T-helper 1 cell treated with Interleukin-12 subunit alpha and Interleukin-12 subunit beta and Interleukin-4 antibody, amounts not matched to agents 30 μg/mL and 1 μg/mL, for 36 hours (primary cell): ENCODE results near the gene CCDC85A.

Experiments
- H3K27ac Mint-ChIP-seq: one replicate; pipeline ENCODE4 v1.8.0; 2021; ENCODE audit warnings: mild to moderate bottlenecking, mixed read lengths
- H3K27me3 Mint-ChIP-seq: one replicate; pipeline ENCODE4 v1.8.0; 2021; ENCODE audit warnings: low read depth, mixed read lengths
- H3K36me3 Mint-ChIP-seq: one replicate; pipeline ENCODE4 v1.8.0; 2021; ENCODE audit warnings: low read depth, mixed read lengths
- H3K4me1 Mint-ChIP-seq: one replicate; pipeline ENCODE4 v1.8.0; 2021; ENCODE audit warnings: low read depth, mixed read lengths
- H3K4me3 Mint-ChIP-seq: one replicate; pipeline ENCODE4 v1.8.0; 2021; ENCODE audit warnings: mild to moderate bottlenecking, moderate library complexity, mixed read lengths
- H3K9me3 Mint-ChIP-seq: one replicate; pipeline ENCODE4 v1.8.0; 2021; ENCODE audit warnings: mixed read lengths

The CCDC85A gene

DNA sequence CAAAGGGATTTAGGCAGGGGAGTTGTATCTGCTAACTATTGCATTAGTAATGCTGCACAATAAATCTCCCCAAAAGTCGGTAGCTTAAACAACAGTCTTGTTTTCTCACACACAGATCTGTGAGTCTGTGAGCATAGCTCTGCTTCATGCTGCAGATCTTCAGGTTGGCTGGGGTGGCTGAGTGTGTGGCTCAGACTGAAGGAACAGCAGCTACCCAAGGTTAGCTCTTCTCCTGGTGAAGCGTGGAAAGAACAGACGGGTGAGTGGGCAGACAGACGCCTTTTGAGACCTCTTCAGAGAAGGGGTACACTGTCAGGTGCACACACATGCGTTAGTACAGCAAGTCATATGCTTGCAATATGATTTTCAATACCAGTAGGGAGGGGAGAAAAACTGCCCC lies 3.9 kb upstream of the CCDC85A start:
- peaks cover 5% of the 10 kb centered on the region for H3K4me1 Mint-ChIP-seq
- no peaks in the 10 kb centered on the region for H3K9me3 Mint-ChIP-seq
- H3K27me3 Mint-ChIP-seq: peaks cover 21% of the 10 kb centered on the region
- H3K4me3 Mint-ChIP-seq: no peak overlapping the region
- no peaks in the 10 kb centered on the region for H3K36me3 Mint-ChIP-seq
- H3K27ac Mint-ChIP-seq: no peak overlapping the region

DNA sequence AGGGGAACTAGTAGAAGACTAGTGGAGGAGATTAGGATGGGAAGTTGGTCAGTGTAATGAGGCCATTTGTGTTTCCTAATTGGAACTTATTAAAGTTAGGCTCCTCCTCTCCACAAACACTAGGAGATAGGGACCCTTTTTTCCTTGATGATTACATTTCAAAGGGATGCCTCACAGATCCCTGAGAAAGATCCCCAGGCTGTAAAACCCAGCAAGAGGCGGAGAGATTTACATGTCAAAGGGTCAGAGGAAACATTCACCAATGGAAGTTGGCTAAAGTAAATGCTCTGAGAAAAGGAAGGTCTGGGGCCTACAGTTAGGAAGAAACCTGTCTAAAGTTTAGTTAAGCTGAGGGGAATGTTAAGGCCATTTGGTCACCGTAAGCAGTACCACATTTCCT lies 1.4 kb upstream of the CCDC85A start:
- Mint-ChIP-seq H3K27ac (no peak overlapping the region), H3K4me3 (no peak overlapping the region), H3K36me3 (no peaks in the 10 kb centered on the region), H3K9me3 (no peaks in the 10 kb centered on the region), H3K4me1 (peaks cover 6% of the 10 kb centered on the region), H3K27me3 (peaks cover 46% of the 10 kb centered on the region)

DNA sequence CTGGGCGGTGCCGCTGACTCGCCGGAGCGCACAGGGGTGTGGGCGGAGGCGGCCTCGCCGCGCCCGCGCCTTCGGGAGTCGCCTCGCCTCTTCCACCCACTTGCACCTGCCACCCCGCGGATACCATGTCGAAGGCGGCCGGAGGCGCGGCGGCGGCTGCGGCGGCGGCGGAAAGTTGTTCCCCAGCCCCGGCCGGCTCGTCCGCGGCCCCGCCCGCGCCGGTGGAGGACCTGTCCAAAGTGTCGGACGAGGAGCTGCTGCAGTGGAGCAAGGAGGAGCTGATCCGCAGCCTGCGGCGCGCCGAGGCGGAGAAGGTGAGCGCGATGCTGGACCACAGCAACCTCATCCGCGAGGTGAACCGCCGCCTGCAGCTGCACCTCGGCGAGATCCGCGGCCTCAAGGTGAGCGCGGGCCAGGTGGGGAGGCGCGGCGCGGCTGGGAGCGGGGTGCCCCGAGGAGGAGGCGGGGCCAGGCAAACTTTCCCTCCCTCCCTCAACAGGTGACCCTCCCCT lies 766 bp downstream of the CCDC85A start:
- no peaks in the 10 kb centered on the region for H3K36me3 Mint-ChIP-seq
- no peak overlapping the region for H3K27ac Mint-ChIP-seq
- no peaks in the 10 kb centered on the region for H3K9me3 Mint-ChIP-seq
- H3K4me1 Mint-ChIP-seq: peaks cover 5% of the 10 kb centered on the region
- H3K4me3 Mint-ChIP-seq: no peak overlapping the region
- H3K27me3 Mint-ChIP-seq: peaks cover 58% of the 10 kb centered on the region

DNA sequence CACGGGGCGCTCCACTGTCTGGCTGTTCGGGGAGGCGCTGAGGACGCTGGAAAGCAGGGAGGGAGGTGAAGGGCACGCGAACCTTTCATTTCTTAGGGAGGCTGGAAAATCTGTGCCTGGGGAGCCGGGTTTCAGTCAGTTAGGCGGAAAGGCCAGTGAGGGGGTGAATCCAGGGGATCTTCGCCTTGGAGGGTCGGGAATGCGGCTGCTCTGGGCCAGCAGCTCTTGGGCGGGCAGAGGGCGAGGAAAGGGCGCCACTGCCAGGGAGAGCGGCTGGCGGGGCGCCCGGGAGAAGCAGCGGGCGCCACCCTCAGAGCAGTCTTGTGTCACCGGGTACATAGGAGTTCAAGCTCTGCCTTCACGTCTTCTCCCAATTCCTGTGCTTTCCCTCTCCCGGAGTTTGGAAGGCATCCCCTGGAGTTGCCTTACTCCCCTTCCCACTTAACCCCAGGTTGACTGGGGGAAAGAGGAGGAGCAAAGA lies 1.4 kb downstream of the CCDC85A start:
- H3K36me3 Mint-ChIP-seq: no peaks in the 10 kb centered on the region
- H3K4me1 Mint-ChIP-seq: peaks cover 5% of the 10 kb centered on the region
- H3K4me3 Mint-ChIP-seq: peak overlapping the region; percentile 14
- H3K27ac Mint-ChIP-seq: no peak overlapping the region
- no peaks in the 10 kb centered on the region for H3K9me3 Mint-ChIP-seq
- peaks cover 58% of the 10 kb centered on the region for H3K27me3 Mint-ChIP-seq

DNA sequence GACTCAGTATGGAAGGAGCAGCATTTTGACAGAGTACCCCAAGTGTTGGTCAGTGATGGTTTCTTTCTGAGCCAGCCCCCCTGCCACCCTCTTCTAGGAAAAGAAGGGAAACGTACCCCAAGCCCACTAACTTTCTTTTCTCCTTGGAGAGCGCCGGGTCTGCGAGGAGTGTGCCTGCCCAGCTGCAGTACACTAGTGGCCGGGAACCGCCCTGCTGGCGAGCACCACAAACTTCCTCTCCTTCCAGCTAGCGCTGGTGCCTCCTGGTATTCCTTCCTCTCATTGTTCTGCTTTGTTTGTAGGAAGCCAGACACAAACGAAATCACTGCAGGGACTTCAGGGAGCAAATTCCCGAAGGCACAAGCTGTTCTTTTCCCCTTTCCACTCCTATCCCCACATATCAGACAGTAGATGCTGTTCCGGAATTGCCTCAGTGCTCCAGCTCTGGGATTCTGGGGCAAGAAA lies 1.8 kb downstream of the CCDC85A start:
- Mint-ChIP-seq H3K27ac (no peak overlapping the region), H3K4me1 (peaks cover 5% of the 10 kb centered on the region), H3K9me3 (no peaks in the 10 kb centered on the region), H3K36me3 (no peaks in the 10 kb centered on the region), H3K4me3 (no peak overlapping the region), H3K27me3 (peaks cover 58% of the 10 kb centered on the region)

DNA sequence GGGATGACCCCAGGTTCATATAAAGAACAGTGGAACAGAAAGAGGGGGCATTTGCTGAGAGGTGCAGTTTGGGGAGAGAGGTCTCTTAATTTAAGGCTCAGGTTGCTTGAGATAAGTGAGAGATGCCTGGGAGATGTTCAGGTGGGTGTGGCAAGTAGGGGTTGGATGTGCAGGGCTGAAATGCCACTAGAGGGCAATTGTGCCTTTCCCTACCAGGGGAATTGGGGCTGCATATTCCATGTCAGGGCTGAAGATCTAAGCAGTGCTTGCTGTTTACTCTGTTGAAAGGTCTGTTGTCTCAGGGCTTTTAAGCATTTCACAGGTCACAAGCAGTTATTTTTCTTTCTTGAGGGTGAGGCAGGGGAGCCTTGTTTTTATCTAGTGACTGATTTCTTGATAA lies 7.8 kb downstream of the CCDC85A start:
- Mint-ChIP-seq H3K4me1 (no peaks in the 10 kb centered on the region), H3K4me3 (no peak overlapping the region), H3K27me3 (peaks cover 27% of the 10 kb centered on the region), H3K36me3 (no peaks in the 10 kb centered on the region), H3K27ac (no peak overlapping the region), H3K9me3 (no peaks in the 10 kb centered on the region)

DNA sequence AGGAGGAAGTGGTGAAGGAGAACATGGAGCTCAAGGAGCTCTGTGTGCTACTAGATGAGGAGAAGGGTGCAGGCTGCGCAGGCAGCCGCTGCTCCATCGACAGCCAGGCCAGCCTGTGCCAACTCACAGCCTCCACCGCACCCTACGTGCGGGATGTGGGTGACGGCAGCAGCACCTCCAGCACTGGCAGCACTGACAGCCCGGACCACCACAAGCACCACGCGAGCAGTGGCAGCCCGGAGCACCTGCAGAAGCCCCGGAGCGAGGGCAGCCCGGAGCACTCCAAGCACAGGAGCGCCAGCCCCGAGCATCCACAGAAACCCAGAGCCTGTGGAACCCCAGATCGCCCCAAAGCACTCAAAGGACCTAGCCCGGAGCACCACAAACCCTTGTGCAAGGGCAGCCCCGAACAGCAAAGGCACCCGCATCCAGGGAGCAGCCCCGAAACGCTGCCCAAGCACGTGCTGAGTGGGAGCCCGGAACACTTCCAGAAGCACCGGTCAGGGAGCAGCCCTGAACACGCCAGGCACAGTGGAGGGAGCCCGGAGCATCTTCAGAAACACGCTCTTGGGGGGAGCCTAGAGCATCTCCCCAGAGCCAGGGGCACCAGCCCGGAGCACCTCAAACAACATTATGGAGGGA lies 9.0 kb downstream of the CCDC85A start:
- no peaks in the 10 kb centered on the region for H3K36me3 Mint-ChIP-seq
- H3K4me1 Mint-ChIP-seq: no peaks in the 10 kb centered on the region
- no peak overlapping the region for H3K4me3 Mint-ChIP-seq
- peaks cover 16% of the 10 kb centered on the region for H3K27me3 Mint-ChIP-seq
- no peaks in the 10 kb centered on the region for H3K9me3 Mint-ChIP-seq
- H3K27ac Mint-ChIP-seq: no peak overlapping the region

DNA sequence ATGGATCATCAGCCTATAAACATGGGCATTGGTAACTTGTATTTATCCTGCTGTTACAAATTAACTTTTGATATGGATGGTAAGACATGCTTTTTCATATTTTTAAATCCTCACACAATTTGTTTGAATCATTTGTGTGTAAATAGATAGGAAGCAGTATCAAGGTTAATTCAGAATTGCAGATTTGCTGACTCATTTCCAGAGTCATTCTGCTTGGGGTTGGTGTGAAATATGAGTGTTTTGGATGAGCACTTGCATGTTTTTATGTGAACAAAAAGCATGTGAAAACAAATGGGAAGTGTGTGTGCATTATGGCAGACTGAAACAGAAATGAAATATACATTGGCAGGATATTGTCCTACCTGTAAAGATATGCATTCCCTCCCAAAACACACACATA lies 11.8 kb downstream of the CCDC85A start:
- Mint-ChIP-seq H3K4me3 (no peak overlapping the region), H3K36me3 (no peaks in the 10 kb centered on the region), H3K27me3 (peaks cover 8% of the 10 kb centered on the region), H3K9me3 (no peaks in the 10 kb centered on the region), H3K27ac (no peak overlapping the region), H3K4me1 (no peaks in the 10 kb centered on the region)

DNA sequence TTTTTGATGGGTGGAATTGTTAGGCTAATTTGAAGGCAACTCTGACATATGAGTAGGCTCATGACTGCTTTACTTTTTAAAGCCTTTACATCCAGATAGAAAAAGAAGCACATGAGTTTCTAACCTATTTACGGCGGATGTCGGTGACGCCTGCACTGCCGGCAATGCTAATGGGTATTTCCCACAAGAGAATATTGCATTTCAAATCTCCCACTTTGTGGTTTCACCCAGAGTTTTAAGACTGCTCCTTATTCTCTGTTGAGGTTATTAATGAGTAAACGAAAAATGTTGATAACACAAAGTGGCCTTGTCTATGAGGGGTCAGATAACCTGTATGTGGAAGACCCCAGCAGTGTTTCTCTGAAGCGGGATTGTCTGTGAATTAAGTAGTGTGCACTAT lies 14.0 kb downstream of the CCDC85A start:
- no peaks in the 10 kb centered on the region for H3K36me3 Mint-ChIP-seq
- no peak overlapping the region for H3K27ac Mint-ChIP-seq
- H3K4me1 Mint-ChIP-seq: no peaks in the 10 kb centered on the region
- no peaks in the 10 kb centered on the region for H3K27me3 Mint-ChIP-seq
- no peaks in the 10 kb centered on the region for H3K9me3 Mint-ChIP-seq
- H3K4me3 Mint-ChIP-seq: no peak overlapping the region

DNA sequence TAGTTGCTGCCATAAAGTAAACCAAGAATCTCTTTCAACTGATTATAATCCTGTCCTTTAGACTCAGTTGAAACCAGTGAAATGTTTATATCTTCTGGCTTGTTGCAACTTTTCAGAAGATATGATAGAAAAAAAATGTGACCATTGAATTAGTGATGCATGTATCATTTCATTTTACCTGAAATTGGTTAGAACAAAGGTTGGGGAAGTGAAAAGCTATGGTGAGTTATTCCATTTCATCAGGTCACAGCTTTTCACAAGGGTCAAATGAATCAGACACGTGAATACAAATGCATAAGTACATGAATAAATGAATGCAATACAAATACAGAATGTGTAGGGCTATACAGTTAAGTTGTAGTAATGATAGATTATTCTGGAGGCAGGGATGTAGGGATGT lies 15.1 kb downstream of the CCDC85A start:
- no peaks in the 10 kb centered on the region for H3K9me3 Mint-ChIP-seq

DNA sequence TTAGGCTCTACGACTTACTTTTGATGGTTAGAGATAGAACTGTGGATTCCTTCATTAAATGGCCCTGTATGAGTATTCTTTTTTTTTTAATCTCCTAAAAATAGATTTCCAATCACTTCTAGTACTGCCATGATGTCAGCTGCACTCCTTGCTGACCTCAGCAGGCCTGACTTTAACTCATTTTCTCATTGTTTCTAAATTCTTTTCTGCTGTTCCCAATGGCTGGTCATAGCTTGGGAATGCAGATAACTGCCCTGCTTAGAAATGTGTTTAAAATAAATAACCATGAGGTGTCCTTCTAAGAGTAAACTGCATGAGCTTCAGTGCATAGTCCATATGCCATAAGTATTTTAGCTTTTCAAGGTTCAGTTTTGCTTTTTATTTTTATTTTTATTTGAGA lies 15.7 kb downstream of the CCDC85A start:
- no peak overlapping the region for H3K4me3 Mint-ChIP-seq
- no peaks in the 10 kb centered on the region for H3K36me3 Mint-ChIP-seq
- no peaks in the 10 kb centered on the region for H3K27me3 Mint-ChIP-seq
- H3K9me3 Mint-ChIP-seq: no peaks in the 10 kb centered on the region
- H3K27ac Mint-ChIP-seq: no peak overlapping the region
- H3K4me1 Mint-ChIP-seq: no peaks in the 10 kb centered on the region

More for the DNA sequence above, 15.1 kb downstream of the CCDC85A start:
- Mint-ChIP-seq H3K36me3 (no peaks in the 10 kb centered on the region), H3K4me1 (no peaks in the 10 kb centered on the region), H3K27me3 (no peaks in the 10 kb centered on the region), H3K4me3 (no peak overlapping the region), H3K27ac (no peak overlapping the region)

DNA sequence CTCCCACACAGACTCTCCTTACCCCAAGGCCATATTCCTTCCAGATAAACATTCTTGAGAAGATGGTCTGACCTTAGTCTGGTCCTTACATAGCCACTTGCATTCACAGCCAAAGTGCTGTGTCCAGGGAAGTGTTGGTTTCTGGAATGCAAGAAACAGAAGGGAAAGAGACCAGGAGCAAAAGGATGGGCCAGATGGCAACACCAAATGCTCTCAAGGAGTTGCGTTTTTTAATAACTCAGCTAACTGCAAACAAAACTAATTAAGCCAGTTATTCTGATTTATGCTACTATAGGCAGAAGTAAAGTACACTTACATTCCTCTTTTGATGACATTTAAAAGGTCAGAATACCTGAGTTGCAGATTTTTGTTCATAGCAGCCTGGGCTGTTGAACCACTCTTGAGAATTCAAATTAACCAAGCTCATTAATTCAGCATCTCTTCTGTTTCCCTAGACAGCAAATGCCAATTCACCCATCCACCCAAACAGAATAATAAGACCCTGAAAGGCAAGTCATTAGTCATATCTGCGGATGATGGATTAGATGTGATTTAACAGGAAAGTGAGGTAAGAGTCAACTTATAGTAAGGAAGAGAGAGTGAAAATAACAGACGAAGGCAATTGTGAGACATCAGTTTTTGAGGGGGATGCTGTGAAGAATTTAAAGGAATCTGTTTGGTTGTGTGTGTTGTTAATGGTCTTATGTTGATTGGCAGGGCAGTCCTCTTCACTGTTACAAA lies 18.8 kb downstream of the CCDC85A start:
- no peak overlapping the region for H3K27ac Mint-ChIP-seq
- H3K36me3 Mint-ChIP-seq: no peaks in the 10 kb centered on the region
- H3K27me3 Mint-ChIP-seq: no peaks in the 10 kb centered on the region
- H3K4me1 Mint-ChIP-seq: no peaks in the 10 kb centered on the region
- H3K9me3 Mint-ChIP-seq: no peaks in the 10 kb centered on the region
- H3K4me3 Mint-ChIP-seq: no peak overlapping the region

DNA sequence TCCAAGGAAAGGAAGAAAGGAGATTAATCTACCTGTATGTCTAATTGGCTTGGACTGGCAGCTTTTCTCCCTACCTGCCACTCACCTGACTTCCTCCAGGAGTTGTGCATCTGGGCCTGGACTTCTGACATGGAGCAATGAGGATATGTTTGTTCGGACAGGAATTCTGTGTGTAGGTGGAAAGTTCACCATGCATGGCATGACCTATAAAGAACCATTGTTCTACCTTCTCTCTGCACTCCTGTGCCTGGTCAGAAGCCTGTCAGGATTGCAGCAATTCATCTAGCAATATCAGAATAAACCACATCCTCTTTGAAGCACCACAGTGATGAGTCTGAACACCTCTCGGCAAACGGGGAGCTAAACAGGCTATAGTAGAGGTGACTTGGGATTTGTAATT lies 20.8 kb downstream of the CCDC85A start:
- Mint-ChIP-seq H3K27ac (no peak overlapping the region), H3K4me3 (no peak overlapping the region), H3K27me3 (no peaks in the 10 kb centered on the region), H3K4me1 (no peaks in the 10 kb centered on the region), H3K9me3 (no peaks in the 10 kb centered on the region), H3K36me3 (no peaks in the 10 kb centered on the region)

DNA sequence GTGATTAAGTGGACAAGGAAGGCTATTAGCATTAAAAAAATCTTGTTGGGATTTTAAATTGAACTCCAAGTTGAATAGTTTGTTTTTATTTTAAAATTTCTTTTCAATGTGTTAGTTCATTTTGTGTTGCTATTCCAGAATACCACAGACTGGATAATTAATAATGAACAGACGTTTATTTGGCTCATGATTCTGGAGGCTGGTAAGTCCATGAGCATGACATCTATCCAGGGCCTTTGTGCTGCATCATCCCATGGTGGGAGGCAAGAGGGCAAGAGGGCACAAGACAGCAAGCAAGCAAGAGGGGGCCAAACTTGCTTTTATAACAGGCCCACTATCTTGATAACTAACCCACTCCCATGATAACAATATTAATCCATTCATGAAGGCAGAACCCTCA lies 22.5 kb downstream of the CCDC85A start:
- Mint-ChIP-seq H3K36me3 (no peaks in the 10 kb centered on the region), H3K4me1 (no peaks in the 10 kb centered on the region), H3K9me3 (no peaks in the 10 kb centered on the region), H3K27me3 (no peaks in the 10 kb centered on the region), H3K27ac (no peak overlapping the region), H3K4me3 (no peak overlapping the region)

DNA sequence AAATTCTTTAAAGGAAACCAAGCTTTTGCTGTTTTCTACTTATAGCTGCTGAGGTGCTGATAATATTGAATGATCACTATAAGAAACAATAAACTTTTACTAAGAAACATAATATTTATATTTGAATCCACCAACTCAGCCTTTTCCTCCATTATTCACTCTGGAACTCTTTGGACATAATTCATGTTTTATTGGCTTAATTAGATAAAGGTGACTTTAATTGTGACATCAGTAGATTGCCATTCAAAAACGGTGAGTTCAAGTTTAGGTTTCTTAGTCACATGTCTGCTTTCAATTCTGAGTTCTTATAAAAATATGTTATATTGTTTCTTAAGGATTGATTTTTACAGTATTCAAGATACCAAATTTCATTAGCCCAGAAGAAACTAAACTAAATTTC lies 24.0 kb downstream of the CCDC85A start:
- no peaks in the 10 kb centered on the region for H3K27me3 Mint-ChIP-seq
- no peaks in the 10 kb centered on the region for H3K9me3 Mint-ChIP-seq
- no peak overlapping the region for H3K27ac Mint-ChIP-seq
- no peak overlapping the region for H3K4me3 Mint-ChIP-seq
- H3K4me1 Mint-ChIP-seq: no peaks in the 10 kb centered on the region
- H3K36me3 Mint-ChIP-seq: no peaks in the 10 kb centered on the region
